ENCODE results near the gene BLOC1S4.

BLOC1S4 gene

GRCh38 chr4:6733358-6734164, 17.6 kb downstream of the BLOC1S4 start:
- no peaks in the 10 kb centered on the region for H3K79me2 ChIP-seq (ENCODE audit: insufficient read depth, low read length)
- H3K4me2 ChIP-seq (ENCODE audit: low read length), result no peak overlapping the region
- no peak overlapping the region for H2AFZ ChIP-seq (ENCODE audit: low read length)
- no peak overlapping the region for H3K4me3 ChIP-seq (ENCODE audit: low read depth, low read length, poor library complexity, severe bottlenecking)
- H4K20me1 ChIP-seq (ENCODE audit: insufficient read depth, low read length), result no peaks in the 10 kb centered on the region
- no peaks in the 10 kb centered on the region; the same call in 1 of the 2 replicates for H3K27me3 ChIP-seq (ENCODE audit: insufficient read depth, low read length)
- H3K4me1 ChIP-seq (ENCODE audit: insufficient read depth, low read length, severe bottlenecking), result no peaks in the 10 kb centered on the region
- H3K36me3 ChIP-seq (ENCODE audit: insufficient read depth, low read length), result no peaks in the 10 kb centered on the region
- H3K27ac ChIP-seq (ENCODE audit: low read depth, low read length, poor library complexity, severe bottlenecking), result no peak overlapping the region
- no peaks in the 10 kb centered on the region for H3K9me3 ChIP-seq (ENCODE audit: low read length)
- no peaks in the 10 kb centered on the region for H3K9me2 ChIP-seq (ENCODE audit: low read depth, low read length)
- H3F3A ChIP-seq (ENCODE audit: insufficient read depth, low read length), result no peaks in the 10 kb centered on the region
- TF ChIP-seq, protein P1, sequence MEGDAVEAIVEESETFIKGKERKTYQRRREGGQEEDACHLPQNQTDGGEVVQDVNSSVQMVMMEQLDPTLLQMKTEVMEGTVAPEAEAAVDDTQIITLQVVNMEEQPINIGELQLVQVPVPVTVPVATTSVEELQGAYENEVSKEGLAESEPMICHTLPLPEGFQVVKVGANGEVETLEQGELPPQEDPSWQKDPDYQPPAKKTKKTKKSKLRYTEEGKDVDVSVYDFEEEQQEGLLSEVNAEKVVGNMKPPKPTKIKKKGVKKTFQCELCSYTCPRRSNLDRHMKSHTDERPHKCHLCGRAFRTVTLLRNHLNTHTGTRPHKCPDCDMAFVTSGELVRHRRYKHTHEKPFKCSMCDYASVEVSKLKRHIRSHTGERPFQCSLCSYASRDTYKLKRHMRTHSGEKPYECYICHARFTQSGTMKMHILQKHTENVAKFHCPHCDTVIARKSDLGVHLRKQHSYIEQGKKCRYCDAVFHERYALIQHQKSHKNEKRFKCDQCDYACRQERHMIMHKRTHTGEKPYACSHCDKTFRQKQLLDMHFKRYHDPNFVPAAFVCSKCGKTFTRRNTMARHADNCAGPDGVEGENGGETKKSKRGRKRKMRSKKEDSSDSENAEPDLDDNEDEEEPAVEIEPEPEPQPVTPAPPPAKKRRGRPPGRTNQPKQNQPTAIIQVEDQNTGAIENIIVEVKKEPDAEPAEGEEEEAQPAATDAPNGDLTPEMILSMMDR (IDR thresholded peaks at IDR 0.05; ENCODE audit: low read length), result no peak
- TF ChIP-seq EZH2 (IDR thresholded peaks at IDR 0.05; ENCODE audit: borderline replicate concordance, low read length), result no peak
- no peak overlapping the region for H3K9ac ChIP-seq (ENCODE audit: low read length)

DNA sequence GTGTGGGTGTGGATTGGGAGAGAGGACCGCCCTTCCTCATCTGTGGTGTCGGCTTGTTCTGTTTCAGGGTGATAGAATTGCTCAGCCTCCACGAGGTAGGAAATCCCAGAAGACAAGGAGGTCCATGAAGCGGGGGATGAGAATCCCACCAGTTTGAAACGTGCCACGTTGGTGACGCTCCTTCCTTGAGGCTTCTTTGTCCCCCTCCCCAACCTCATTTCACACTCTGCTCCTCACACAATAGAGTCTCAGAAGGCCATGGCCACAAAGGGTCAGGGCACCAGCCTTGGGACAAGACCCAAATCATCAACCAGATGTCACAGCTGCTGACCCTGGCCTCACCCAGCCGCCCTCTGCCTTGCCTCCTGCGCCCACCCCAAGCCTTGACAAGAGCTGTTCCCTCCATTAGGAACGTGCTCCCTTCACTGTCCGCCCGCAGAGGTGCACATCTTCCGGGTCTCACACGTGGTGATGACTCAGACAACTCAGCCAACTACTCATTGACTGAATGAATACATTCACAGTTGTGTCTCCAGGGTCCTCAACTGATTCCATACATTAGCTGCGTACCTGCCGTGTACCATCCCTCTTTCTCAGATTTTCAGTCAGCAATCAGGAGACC, 18.3 kb downstream of the BLOC1S4 start:
- Histone ChIP-seq H2AFZ (ENCODE audit: low read length) (no peak overlapping the region), H3K79me2 (ENCODE audit: insufficient read depth, low read length) (no peaks in the 10 kb centered on the region), H3K27me3 (ENCODE audit: insufficient read depth, low read length) (no peaks in the 10 kb centered on the region), H3K27ac (ENCODE audit: low read depth, low read length, poor library complexity, severe bottlenecking) (no peak overlapping the region), H3K4me1 (ENCODE audit: insufficient read depth, low read length, severe bottlenecking) (no peaks in the 10 kb centered on the region), H3K4me3 (ENCODE audit: low read depth, low read length, poor library complexity, severe bottlenecking) (no peak overlapping the region), H3K4me2 (ENCODE audit: low read length) (no peak overlapping the region), H3K9ac (ENCODE audit: low read length) (no peak overlapping the region), H3K9me2 (ENCODE audit: low read depth, low read length) (no peaks in the 10 kb centered on the region), H3F3A (ENCODE audit: insufficient read depth, low read length) (no peaks in the 10 kb centered on the region), H3K9me3 (ENCODE audit: low read length) (no peaks in the 10 kb centered on the region), H3K36me3 (ENCODE audit: insufficient read depth, low read length) (no peaks in the 10 kb centered on the region), H4K20me1 (ENCODE audit: insufficient read depth, low read length) (no peaks in the 10 kb centered on the region)
- TF ChIP-seq, protein P1 (IDR thresholded peaks at IDR 0.05; ENCODE audit: low read length), result no peak
- no peak for TF ChIP-seq EZH2 (IDR thresholded peaks at IDR 0.05; ENCODE audit: borderline replicate concordance, low read length)

- Histone ChIP-seq H3K79me2 (ENCODE audit: insufficient read depth, low read length) (no peaks in the 10 kb centered on the region), H3K27ac (ENCODE audit: low read depth, low read length, poor library complexity, severe bottlenecking) (no peak overlapping the region), H3K9me3 (ENCODE audit: low read length) (no peaks in the 10 kb centered on the region), H3K27me3 (ENCODE audit: insufficient read depth, low read length) (no peaks in the 10 kb centered on the region), H3K9ac (ENCODE audit: low read length) (no peak overlapping the region), H3K36me3 (ENCODE audit: insufficient read depth, low read length) (no peaks in the 10 kb centered on the region), H4K20me1 (ENCODE audit: insufficient read depth, low read length) (no peaks in the 10 kb centered on the region), H3F3A (ENCODE audit: insufficient read depth, low read length) (no peaks in the 10 kb centered on the region), H3K9me2 (ENCODE audit: low read depth, low read length) (no peaks in the 10 kb centered on the region), H2AFZ (ENCODE audit: low read length) (no peak overlapping the region), H3K4me2 (ENCODE audit: low read length) (no peak overlapping the region), H3K4me1 (ENCODE audit: insufficient read depth, low read length, severe bottlenecking) (no peaks in the 10 kb centered on the region), H3K4me3 (ENCODE audit: low read depth, low read length, poor library complexity, severe bottlenecking) (no peak overlapping the region)
- TF ChIP-seq, protein P1 (IDR thresholded peaks at IDR 0.05; ENCODE audit: low read length), result no peak
- no peak for TF ChIP-seq EZH2 (IDR thresholded peaks at IDR 0.05; ENCODE audit: borderline replicate concordance, low read length)
Measured at GRCh38 chr4:6739920-6740319, 23.9 kb downstream of the BLOC1S4 start.

Data from OCI-LY1 (cell line).